ENCODE measurements around the gene MEF2D. TPM values are rescaled to one million over a fixed set of nuclear protein-coding genes. Genes with fewer than 3 reads are reported as not detected.

MEF2D gene
- total RNA-seq, 1 donor from 2014 or later: 106 TPM

DNA sequence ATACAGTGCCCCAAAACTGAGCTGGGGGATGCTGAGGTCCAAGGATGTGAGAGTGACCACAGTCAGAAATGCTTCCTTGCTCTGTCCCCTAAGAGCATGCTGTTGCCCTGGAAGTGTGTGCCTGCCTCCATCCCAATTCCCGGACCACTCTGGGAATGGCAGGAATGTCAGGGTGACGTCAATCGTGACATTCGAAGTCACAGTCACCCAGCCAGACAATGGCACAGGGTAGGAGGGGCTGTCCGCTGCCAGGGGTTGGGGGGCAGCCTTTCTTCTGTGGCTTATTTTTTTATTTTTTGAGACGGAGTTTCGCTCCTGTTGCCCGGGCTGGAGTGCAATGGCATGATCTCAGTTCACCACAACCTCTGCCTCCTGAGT, 22.3 kb downstream of the MEF2D start:
- Histone ChIP-seq H3K27me3 (no peaks in the 10 kb centered on the region), H3K36me3 (peaks cover 95 to 98% of the 10 kb centered on the region in 2 donors), H3K9me3 (no peaks in the 10 kb centered on the region), H3K27ac (peak overlapping the region; percentile 86 to 87), H3K4me1 (peaks cover 26 to 64% of the 10 kb centered on the region in 2 donors), H3K4me3 (no peak overlapping the region)
- no peak for DNase-seq (ENCODE audit: low spot score in 2 of 2)
- TF ChIP-seq, protein P1, sequence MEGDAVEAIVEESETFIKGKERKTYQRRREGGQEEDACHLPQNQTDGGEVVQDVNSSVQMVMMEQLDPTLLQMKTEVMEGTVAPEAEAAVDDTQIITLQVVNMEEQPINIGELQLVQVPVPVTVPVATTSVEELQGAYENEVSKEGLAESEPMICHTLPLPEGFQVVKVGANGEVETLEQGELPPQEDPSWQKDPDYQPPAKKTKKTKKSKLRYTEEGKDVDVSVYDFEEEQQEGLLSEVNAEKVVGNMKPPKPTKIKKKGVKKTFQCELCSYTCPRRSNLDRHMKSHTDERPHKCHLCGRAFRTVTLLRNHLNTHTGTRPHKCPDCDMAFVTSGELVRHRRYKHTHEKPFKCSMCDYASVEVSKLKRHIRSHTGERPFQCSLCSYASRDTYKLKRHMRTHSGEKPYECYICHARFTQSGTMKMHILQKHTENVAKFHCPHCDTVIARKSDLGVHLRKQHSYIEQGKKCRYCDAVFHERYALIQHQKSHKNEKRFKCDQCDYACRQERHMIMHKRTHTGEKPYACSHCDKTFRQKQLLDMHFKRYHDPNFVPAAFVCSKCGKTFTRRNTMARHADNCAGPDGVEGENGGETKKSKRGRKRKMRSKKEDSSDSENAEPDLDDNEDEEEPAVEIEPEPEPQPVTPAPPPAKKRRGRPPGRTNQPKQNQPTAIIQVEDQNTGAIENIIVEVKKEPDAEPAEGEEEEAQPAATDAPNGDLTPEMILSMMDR (IDR thresholded peaks at IDR 0.05): no peak
- intact Hi-C loops (cut with DNase I): no loop called here

DNA sequence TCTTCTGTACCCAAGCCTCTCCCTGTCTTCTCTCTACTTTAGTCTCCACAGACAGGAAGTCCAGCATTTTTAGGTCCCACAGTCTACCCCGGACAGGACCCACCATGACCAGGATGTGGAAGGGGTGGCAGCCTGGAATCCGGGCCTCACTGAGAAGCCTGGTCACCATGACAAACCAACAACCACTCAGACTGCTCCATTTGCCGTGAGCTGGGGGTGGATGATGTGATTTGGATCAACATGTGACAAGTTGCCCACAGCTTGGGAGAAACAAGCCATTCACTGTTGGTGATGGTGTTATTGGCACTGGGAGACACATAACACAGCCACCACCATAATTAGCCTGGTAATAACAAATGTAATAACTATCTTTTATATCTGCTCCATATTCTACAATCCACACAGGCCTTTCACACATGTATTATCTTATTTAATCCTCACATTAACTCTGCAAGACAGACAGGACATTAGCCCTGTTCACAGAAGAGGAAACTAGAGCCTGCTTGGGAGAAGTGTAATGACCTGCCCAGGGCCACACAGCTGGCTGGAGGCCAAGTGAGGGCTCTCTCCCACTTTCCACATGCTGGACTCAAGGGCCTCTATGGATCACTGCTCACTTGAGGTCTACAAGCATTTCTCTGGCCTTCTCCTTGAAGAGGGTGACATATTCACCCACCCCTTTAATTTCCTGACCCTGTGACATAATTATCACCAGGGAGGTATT, 22.9 kb downstream of the MEF2D start:
- H3K36me3 ChIP-seq: peaks cover 93 to 98% of the 10 kb centered on the region in 2 donors
- H3K4me1 ChIP-seq: peaks cover 26 to 64% of the 10 kb centered on the region in 2 donors
- peak overlapping the region; percentile 86 to 87 for H3K27ac ChIP-seq

DNA sequence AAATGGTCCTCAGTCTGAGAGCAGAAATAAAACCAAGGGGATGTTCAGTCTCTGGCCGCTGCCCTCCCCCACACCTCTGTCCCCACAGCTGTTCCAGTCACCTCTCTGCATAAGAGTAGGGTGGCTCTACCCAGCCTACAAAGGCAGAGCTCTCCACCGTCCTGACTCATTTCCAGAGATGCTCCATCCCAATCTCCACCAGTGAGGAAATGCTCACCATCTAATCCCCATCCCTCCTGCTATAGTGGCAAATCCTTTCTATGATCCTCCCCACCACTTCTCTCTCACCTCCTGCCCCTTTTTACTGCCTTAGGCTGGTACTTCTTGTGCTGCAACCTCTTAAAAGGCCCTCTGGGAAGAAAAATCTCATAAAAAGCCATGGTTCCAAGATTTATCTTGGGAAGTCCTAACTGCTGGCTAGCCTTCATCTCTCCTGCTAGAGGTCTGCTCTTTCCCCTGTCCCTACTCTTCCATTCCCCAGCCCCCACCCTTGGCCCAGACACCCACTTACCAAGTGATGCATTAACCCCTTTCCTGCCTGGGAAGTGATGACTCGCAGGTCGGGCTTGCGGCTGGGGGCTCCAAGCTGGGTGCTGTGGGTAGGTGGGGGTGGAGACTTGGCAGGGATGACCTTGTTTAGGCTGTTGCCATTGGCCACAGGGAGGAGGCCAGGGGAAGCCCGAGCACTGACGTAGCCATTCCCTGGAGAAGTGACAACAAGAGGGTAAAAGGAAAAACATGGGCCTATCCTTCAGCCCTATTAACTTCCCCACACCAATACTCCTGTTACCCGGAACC, 23.9 kb downstream of the MEF2D start:
- no peak for DNase-seq (ENCODE audit: low spot score in 2 of 2)
- TF ChIP-seq, protein P1 (IDR thresholded peaks at IDR 0.05): no peak
- Histone ChIP-seq H3K27me3 (no peaks in the 10 kb centered on the region), H3K9me3 (no peaks in the 10 kb centered on the region), H3K4me1 (peaks cover 26 to 68% of the 10 kb centered on the region in 2 donors), H3K4me3 (peak overlapping the region in 1 of 2 donors; percentile 7), H3K27ac (peak overlapping the region; percentile 86 to 87), H3K36me3 (peaks cover 93 to 97% of the 10 kb centered on the region in 2 donors)
- intact Hi-C loops (cut with DNase I): no loop called here

More for the DNA sequence above, 22.9 kb downstream of the MEF2D start:
- TF ChIP-seq, protein P1 (IDR thresholded peaks at IDR 0.05): no peak
- intact Hi-C loops (cut with DNase I): no loop called here
- DNase-seq (ENCODE audit: low spot score in 2 of 2): no peak
- H3K27me3 ChIP-seq: no peaks in the 10 kb centered on the region
- no peaks in the 10 kb centered on the region for H3K9me3 ChIP-seq
- peak overlapping the region in 1 of 2 donors; percentile 7 for H3K4me3 ChIP-seq

DNA sequence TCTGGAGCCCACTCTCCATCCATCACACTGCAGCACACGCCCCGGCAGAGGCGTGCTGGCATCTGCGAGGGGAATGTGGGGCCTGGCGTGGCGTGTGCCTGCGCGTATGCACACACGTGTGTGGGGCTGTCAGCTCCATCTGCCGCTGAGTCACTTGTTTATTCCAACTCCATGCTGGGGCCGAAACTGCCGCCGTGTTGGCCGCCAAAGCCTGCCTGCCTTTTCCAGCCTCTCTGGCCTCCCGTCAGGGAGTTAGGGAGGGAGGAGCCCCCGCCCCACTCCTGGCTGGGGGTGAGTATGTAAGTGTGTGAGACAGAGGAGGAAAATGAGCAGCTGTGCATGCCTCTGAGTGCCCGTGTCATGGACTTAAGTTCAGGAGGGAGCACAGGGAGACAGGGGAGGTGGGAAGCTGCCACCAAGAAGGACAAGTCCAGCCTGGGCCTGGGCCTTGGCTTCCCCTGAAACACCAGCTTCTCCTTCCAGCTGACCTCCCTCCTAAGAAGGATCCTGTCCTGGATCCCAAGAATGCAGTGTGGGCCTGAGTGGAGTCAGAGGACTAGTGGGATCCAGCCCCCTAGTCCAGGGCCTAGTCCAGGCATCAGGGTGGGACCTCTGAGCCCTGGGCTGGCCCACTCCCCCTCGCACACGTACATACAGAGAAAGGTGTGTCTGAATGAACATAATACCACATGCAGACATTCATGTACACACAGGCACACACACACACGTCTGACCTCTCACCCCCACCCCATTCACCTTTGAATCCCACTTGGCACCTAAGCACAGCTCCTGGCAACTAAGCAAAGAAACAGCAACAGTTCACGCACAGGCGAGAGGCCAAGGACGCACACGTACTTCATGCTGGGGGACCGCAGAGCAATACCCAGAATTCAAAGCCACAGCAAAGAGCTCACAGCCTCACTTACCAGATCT, 24.7 kb downstream of the MEF2D start:
- H3K27ac ChIP-seq: peak overlapping the region; percentile 86 to 87
- intact Hi-C loops (cut with DNase I): loop anchor here (1.0 kb wide), 1 partner anchor 19 kb away; no protein-coding TSS in a partner anchor

More for the DNA sequence above, 24.7 kb downstream of the MEF2D start:
- no peaks in the 10 kb centered on the region for H3K27me3 ChIP-seq
- no peak overlapping the region for H3K4me3 ChIP-seq
- TF ChIP-seq, protein P1 (IDR thresholded peaks at IDR 0.05): no peak
- DNase-seq (ENCODE audit: low spot score in 2 of 2): peak; percentile 77 to 95
- H3K36me3 ChIP-seq: peaks cover 91 to 93% of the 10 kb centered on the region in 2 donors
- peaks cover 31 to 68% of the 10 kb centered on the region in 2 donors for H3K4me1 ChIP-seq
- no peaks in the 10 kb centered on the region for H3K9me3 ChIP-seq
